ENCODE measurements around the gene ADAD2. TPM values are rescaled to one million over a fixed set of nuclear protein-coding genes. Genes with fewer than 3 reads are reported as not detected.

Gene ADAD2
- total and polyA plus RNA-seq, 9 of the 15 experiments (the other 6 are each of a cell fraction or from before 2014, with no cell fraction given) = 0.07 TPM; not detected in 8

DNA sequence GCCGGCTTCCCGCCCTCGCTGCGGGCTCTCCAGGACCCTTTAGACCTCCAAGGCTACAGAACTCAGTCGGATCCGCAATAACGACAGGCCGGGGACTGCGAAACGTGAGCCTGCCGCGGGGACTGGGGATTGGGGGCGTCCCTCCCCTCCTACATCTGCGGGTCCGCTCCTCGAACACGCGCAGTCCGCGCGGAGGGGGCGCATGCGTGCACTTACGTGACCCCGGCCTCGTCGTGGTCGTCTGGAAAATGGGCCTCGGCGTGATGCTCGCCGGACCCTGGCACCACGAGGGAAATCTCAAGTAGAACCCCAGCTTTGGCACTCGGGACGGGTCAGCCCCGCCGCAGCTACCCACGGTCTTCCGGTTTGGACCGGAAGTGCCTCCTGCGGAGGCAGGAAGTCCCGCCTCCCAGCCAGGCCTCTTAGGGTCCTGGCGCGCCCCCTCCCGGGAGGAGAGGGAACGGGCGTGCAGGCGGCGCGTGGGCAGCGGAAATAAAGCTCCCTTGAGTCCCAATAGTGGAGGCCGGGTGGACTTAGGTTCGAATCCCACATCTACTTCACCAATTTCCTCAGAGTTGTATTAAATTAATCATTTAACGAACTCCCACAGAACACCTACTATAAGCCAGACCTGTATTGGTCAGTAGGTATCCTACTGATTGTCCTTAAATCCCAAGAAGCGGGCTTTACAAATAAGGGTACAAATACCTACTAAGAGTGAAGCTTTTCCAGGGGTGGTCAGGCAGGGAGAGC lies 4.1 kb upstream of the ADAD2 start, which contains the start of gene TAF1C (continued):
- no peak for TF ChIP-seq CHD7 (IDR thresholded peaks at IDR 0.05; ENCODE audit: low read depth, low read length)
- no peak for TF ChIP-seq EZH2 (IDR thresholded peaks at IDR 0.05; ENCODE audit: borderline replicate concordance, low read depth, low read length)
- TF ChIP-seq RBM25 (IDR thresholded peaks at IDR 0.05; ENCODE audit: low read depth, low read length, severe bottlenecking) = no peak
- TF ChIP-seq EHMT2 (IDR thresholded peaks at IDR 0.05) = peak; percentile 67; the same call in 1 of the 2 replicates
- TF ChIP-seq NR4A1 (CRISPR knock-in tag; IDR thresholded peaks at IDR 0.05) = no peak
- TF ChIP-seq NR4A1 (tag; IDR thresholded peaks at IDR 0.05) = no peak
- peak; percentile 12; the same call in 1 of the 2 replicates for TF ChIP-seq GATAD2B (IDR thresholded peaks at IDR 0.05; ENCODE audit: borderline replicate concordance)
- TF ChIP-seq CXXC5 (CRISPR knock-in tag; IDR thresholded peaks at IDR 0.05) = peak; percentile 91
- TF ChIP-seq, protein P1, sequence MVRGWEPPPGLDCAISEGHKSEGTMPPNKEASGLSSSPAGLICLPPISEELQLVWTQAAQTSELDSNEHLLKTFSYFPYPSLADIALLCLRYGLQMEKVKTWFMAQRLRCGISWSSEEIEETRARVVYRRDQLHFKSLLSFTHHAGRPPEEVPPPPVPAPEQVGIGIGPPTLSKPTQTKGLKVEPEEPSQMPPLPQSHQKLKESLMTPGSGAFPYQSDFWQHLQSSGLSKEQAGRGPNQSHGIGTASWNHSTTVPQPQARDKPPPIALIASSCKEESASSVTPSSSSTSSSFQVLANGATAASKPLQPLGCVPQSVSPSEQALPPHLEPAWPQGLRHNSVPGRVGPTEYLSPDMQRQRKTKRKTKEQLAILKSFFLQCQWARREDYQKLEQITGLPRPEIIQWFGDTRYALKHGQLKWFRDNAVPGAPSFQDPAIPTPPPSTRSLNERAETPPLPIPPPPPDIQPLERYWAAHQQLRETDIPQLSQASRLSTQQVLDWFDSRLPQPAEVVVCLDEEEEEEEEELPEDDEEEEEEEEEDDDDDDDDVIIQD (CRISPR knock-in tag; IDR thresholded peaks at IDR 0.05) = no peak
- no peak for TF ChIP-seq THRB (CRISPR knock-in tag; conservative IDR thresholded peaks at IDR 0.05)
- no peak for TF ChIP-seq NCOA4 (IDR thresholded peaks at IDR 0.05; ENCODE audit: partially characterized antibody)
- no peak for TF ChIP-seq HEY1 (CRISPR knock-in tag; IDR thresholded peaks at IDR 0.05; ENCODE audit: borderline replicate concordance)
- TF ChIP-seq NR1H2 (CRISPR knock-in tag; IDR thresholded peaks at IDR 0.05) = no peak

All from K562 (cell line).